ENCODE data around the gene CORO1C. TPM values are rescaled to one million over a fixed set of nuclear protein-coding genes. Genes with fewer than 3 reads are reported as not detected.

Gene CORO1C
- total RNA-seq = 68.3 and 69.4 TPM in 2 replicates

DNA sequence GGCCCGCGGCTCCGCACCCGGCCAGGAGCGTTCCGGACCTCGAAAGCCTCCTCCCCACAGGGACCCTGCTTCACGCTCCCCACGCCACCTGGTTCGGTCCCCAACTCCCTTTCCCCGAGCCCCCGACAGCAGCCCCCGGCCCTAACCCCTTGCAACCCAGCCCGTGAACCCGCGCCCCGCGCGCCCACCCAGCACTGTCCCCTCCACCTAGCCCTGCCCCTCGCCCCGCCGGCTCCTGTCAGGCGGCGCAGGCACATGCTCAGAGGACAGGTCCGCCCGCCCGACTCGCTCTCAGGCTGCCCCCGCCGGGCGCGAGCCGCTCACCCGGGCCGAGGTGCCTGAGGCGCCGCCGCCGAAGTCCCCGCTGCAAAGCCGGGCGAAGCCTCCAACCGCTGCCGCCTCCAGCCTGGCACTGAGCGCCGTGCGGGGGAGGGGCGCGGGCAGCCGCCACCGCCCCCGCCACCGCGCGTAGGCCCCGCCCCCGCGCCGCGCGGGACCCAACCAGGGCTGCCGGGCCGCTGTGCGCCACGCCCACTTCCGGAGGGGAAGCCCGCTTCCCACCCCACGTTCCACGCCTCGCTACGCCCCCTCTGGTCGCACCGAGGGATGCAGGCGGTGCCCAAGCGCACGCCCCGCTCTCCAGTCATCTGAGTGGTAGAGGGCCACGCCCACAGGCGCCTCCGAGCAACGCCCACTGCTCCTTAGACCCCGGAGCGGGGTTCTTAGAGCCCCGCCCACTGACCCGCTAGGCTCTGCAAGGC is at the start of gene CORO1C:
CORO1C (minus strand) TSS at position 414 of the 761 bp plus-strand sequence. CDS start 30,200 bp downstream, outside the sequence.
- no peaks in the 10 kb centered on the region for H3K9me3 Mint-ChIP-seq
- intact Hi-C loops (cut with micrococcal nuclease) = loop anchor here (1.0 to 5.0 kb wide), 11 partner anchors 19 to 1774 kb away; partner anchors contain the start of genes FICD, ISCU, PWP1 and SSH1
- TF ChIP-seq, protein P1, sequence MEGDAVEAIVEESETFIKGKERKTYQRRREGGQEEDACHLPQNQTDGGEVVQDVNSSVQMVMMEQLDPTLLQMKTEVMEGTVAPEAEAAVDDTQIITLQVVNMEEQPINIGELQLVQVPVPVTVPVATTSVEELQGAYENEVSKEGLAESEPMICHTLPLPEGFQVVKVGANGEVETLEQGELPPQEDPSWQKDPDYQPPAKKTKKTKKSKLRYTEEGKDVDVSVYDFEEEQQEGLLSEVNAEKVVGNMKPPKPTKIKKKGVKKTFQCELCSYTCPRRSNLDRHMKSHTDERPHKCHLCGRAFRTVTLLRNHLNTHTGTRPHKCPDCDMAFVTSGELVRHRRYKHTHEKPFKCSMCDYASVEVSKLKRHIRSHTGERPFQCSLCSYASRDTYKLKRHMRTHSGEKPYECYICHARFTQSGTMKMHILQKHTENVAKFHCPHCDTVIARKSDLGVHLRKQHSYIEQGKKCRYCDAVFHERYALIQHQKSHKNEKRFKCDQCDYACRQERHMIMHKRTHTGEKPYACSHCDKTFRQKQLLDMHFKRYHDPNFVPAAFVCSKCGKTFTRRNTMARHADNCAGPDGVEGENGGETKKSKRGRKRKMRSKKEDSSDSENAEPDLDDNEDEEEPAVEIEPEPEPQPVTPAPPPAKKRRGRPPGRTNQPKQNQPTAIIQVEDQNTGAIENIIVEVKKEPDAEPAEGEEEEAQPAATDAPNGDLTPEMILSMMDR (IDR thresholded peaks at IDR 0.05) = no peak
- H3K4me1 Mint-ChIP-seq = peaks cover 48% of the 10 kb centered on the region
- H3K27me3 Mint-ChIP-seq = no peaks in the 10 kb centered on the region
- peak within 1 kb of the TSS; percentile 97 for H3K4me3 Mint-ChIP-seq
- peak; percentile 98 for DNase-seq
- CTCF ChIA-PET = interaction anchor here (1.4 to 2.6 kb wide), 3 partner anchors 35 to 67 kb away, joined by 4 to 8 read pairs (median 5); no protein-coding TSS in a partner anchor
- ATAC-seq (ENCODE audit: low read depth) = peak; percentile 73
- POLR2A ChIA-PET = interaction anchor here (0.6 to 2.5 kb wide), 16 partner anchors 11 to 169 kb away, joined by 3 to 23 read pairs (median 5); partner anchors contain the start of gene ISCU
- peak within 1 kb of the TSS; percentile 96 for H3K27ac Mint-ChIP-seq
- peaks cover 8% of the 10 kb centered on the region for H3K36me3 Mint-ChIP-seq (ENCODE audit: low read depth)

DNA sequence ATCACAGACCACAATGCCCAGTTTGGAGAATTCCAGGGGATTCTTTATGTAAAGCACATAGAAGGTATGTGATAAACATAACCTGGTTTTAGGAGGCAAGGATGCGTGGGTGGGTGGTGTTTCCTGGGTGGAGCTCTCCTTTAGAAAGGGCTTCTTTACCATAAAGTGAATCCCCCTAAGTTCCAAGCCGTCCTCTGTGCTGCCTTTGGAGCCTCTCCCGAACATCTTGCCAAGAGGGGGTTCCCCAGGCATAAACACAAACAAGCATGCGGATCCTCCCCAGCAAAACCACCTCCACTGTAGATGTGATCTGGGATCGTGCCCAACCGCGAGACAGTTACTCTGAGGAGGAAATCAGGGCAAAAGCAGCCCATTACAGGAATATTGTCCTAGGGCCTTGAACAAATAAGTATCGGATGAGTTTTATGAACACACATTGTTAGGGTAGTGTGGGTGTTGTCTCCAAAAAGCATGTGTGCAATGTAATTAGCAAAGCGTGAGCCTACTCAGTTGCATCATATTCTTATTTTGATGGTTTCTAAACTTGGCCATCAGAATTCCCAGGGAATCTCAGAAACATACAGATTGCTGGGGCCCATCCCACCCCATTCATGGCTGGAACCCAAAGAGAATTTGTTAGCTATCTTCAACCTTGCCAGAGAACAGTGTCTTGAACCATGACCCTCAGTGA is 48.8 kb upstream of the CORO1C start:
- ChIA-PET POLR2A (interaction anchor here (0.5 kb wide), 1 partner anchor 22 kb away, joined by 12 read pairs; no protein-coding TSS in a partner anchor), CTCF (no interaction called here)
- no peak for ATAC-seq (ENCODE audit: low read depth)
- no peaks in the 10 kb centered on the region for H3K9me3 Mint-ChIP-seq
- H3K27ac Mint-ChIP-seq = no peak overlapping the region
- H3K4me3 Mint-ChIP-seq = no peak overlapping the region
- no peaks in the 10 kb centered on the region for H3K27me3 Mint-ChIP-seq
- intact Hi-C loops (cut with micrococcal nuclease) = no loop called here
- no peak for DNase-seq
- H3K36me3 Mint-ChIP-seq (ENCODE audit: low read depth) = peaks cover 9% of the 10 kb centered on the region
- H3K4me1 Mint-ChIP-seq = no peaks in the 10 kb centered on the region
- TF ChIP-seq, protein P1 (IDR thresholded peaks at IDR 0.05) = no peak

DNA sequence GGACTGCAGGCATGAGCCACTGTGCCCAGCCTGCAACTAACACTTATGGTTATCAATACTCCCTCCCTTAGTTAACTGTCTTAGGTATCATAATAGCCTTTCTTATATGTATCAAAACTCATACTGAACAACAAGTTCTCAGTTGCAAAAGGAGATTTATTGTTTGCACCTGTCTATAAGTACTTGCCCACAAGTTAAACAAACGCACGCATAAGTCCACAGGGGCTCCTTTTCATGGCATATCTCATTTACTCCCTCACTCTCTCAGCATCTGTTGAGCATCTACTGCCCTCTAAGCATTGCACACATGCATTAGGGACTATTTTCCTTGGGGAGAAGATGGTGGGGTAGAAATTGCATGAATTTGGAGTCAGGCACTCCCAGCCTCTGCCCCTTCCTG is 46.7 kb upstream of the CORO1C start:
- TF ChIP-seq, protein P1 (IDR thresholded peaks at IDR 0.05) = no peak

DNA sequence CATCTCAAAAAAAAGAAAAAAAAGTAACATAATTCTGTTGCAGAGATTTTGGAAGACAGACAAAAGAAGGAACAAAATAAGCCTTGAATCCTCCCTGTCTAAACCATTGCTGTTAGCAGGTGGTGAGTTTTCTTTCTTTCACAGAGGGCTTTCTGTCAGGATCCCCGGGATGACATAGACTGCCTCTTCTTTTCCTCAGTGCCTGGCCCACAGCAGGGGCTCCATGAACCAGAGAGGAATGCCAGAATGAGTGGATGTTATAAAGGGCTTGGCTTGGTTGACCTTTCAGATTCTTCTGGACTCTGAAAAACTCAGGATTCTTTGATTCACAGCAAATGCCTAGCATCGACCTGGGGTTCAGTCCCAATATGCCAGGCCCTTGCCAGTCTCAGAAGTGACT is 45.8 kb upstream of the CORO1C start:
- POLR2A ChIA-PET = no interaction called here
- Mint-ChIP-seq H3K27ac (no peak overlapping the region), H3K4me1 (peaks cover 5% of the 10 kb centered on the region), H3K4me3 (no peak overlapping the region), H3K27me3 (no peaks in the 10 kb centered on the region), H3K9me3 (no peaks in the 10 kb centered on the region), H3K36me3 (ENCODE audit: low read depth) (no peaks in the 10 kb centered on the region)
- ATAC-seq (ENCODE audit: low read depth) = no peak
- DNase-seq = no peak
- intact Hi-C loops (cut with micrococcal nuclease) = no loop called here
- TF ChIP-seq, protein P1 (IDR thresholded peaks at IDR 0.05) = no peak
- CTCF ChIA-PET = no interaction called here

More for the DNA sequence above, 46.7 kb upstream of the CORO1C start:
- Mint-ChIP-seq H3K9me3 (no peaks in the 10 kb centered on the region), H3K36me3 (ENCODE audit: low read depth) (no peaks in the 10 kb centered on the region), H3K27me3 (no peaks in the 10 kb centered on the region), H3K4me1 (peaks cover 2% of the 10 kb centered on the region), H3K27ac (no peak overlapping the region), H3K4me3 (no peak overlapping the region)
- ChIA-PET CTCF (no interaction called here), POLR2A (interaction anchor here (0.6 kb wide), 1 partner anchor 159 kb away, joined by 4 read pairs; no protein-coding TSS in a partner anchor)
- ATAC-seq (ENCODE audit: low read depth) = no peak
- intact Hi-C loops (cut with micrococcal nuclease) = no loop called here
- no peak for DNase-seq
